ENCODE data around the gene PDE10A.

Gene PDE10A

GRCh38 chr6:165668951-165669350 lies 5.9 kb upstream of the PDE10A start:
- H3K4me3 Mint-ChIP-seq: no peak overlapping the region
- no peaks in the 10 kb centered on the region for H3K9me3 Mint-ChIP-seq
- H3K36me3 Mint-ChIP-seq (ENCODE audit: low read depth): no peaks in the 10 kb centered on the region
- no peak overlapping the region for H3K27ac Mint-ChIP-seq
- H3K27me3 Mint-ChIP-seq (ENCODE audit: low read depth): peaks cover 77% of the 10 kb centered on the region
- no peak for TF ChIP-seq CTCF (IDR thresholded peaks at IDR 0.05; ENCODE audit: unreplicated experiment in 3 of 3)
- peaks cover 13% of the 10 kb centered on the region for H3K4me1 Mint-ChIP-seq

- Mint-ChIP-seq H3K27me3 (ENCODE audit: low read depth) (peaks cover 65% of the 10 kb centered on the region), H3K4me3 (peak overlapping the region; percentile 82 to 96 (median 85)), H3K9me3 (no peaks in the 10 kb centered on the region), H3K27ac (peak overlapping the region in 1 of 3 experiments; percentile 1), H3K4me1 (peaks cover 18% of the 10 kb centered on the region), H3K36me3 (ENCODE audit: low read depth) (no peaks in the 10 kb centered on the region)
- TF ChIP-seq CTCF (IDR thresholded peaks at IDR 0.05; ENCODE audit: unreplicated experiment in 3 of 3): no peak
Observed at GRCh38 chr6:165665384-165665672, 2.3 kb upstream of the PDE10A start.

GRCh38 chr6:165664559-165665383 lies 1.7 kb upstream of the PDE10A start:
- Mint-ChIP-seq H3K27ac (peak overlapping the region in 2 of 3 experiments; percentile 1 to 24), H3K9me3 (no peaks in the 10 kb centered on the region), H3K4me1 (peaks cover 20% of the 10 kb centered on the region), H3K27me3 (ENCODE audit: low read depth) (peaks cover 67% of the 10 kb centered on the region), H3K36me3 (ENCODE audit: low read depth) (no peaks in the 10 kb centered on the region), H3K4me3 (peak overlapping the region; percentile 82 to 96 (median 85))
- TF ChIP-seq CTCF (IDR thresholded peaks at IDR 0.05; ENCODE audit: unreplicated experiment in 3 of 3): peak in 2 of 3 experiments; percentile 30 to 45

GRCh38 chr6:165663736-165664558 lies 906 bp upstream of the PDE10A start:
- Mint-ChIP-seq H3K4me3 (peak overlapping the region; percentile 82 to 96 (median 85)), H3K9me3 (no peaks in the 10 kb centered on the region), H3K4me1 (peaks cover 24% of the 10 kb centered on the region), H3K36me3 (ENCODE audit: low read depth) (no peaks in the 10 kb centered on the region), H3K27ac (peak overlapping the region; percentile 25 to 87 (median 77)), H3K27me3 (ENCODE audit: low read depth) (peaks cover 65% of the 10 kb centered on the region)
- TF ChIP-seq CTCF (IDR thresholded peaks at IDR 0.05; ENCODE audit: unreplicated experiment in 3 of 3): no peak

- Mint-ChIP-seq H3K27me3 (ENCODE audit: low read depth) (peaks cover 66% of the 10 kb centered on the region), H3K27ac (peak overlapping the region; percentile 25 to 87 (median 77))
- TF ChIP-seq CTCF (IDR thresholded peaks at IDR 0.05; ENCODE audit: unreplicated experiment in 3 of 3): no peak
Observed at GRCh38 chr6:165663377-165663735, 315 bp upstream of the PDE10A start.

More at GRCh38 chr6:165663377-165663735, 315 bp upstream of the PDE10A start:
- no peaks in the 10 kb centered on the region for H3K36me3 Mint-ChIP-seq (ENCODE audit: low read depth)
- H3K9me3 Mint-ChIP-seq: no peaks in the 10 kb centered on the region
- peaks cover 26% of the 10 kb centered on the region for H3K4me1 Mint-ChIP-seq
- H3K4me3 Mint-ChIP-seq: peak overlapping the region; percentile 82 to 96 (median 85)
